ENCODE data around the gene MR1.

GRCh38 chr1:181043025-181043888 is 9.5 kb downstream of the MR1 start:
- TF ChIP-seq POLR2A (IDR thresholded peaks at IDR 0.05) (no peak), CTCF (IDR thresholded peaks at IDR 0.05) (no peak)

Data from heart left ventricle (tissue), 13 donors.